Keratinocyte (primary cell): ENCODE results near the gene ST8SIA6. TPM values are rescaled to one million over a fixed set of nuclear protein-coding genes. Genes with fewer than 3 reads are reported as not detected.

ENCODE experiments used
- DNase-seq: peaks from one replicate; pipeline ENCODE4 v3.0.0-alpha.2; 2011; ENCODE audit warnings: low read depth, missing footprints, low spot score
- FAIRE-seq: peaks from 2 replicates; lab custom pipeline; 2011; peaks lifted over from hg19 to GRCh38; lab: Jason Lieb, UNC
- H2AFZ ChIP-seq: 2 replicates; pipeline ENCODE4 v1.6.0; 2012; ENCODE audit warnings: low read length, control low read depth, inconsistent platforms; ENCODE audit not compliant: control insufficient read depth
- H3K27ac ChIP-seq: 2 replicates; pipeline ENCODE4 v1.5.1; 2011; ENCODE audit warnings: low read length; ENCODE audit not compliant: control insufficient read depth, insufficient read depth
- H3K27me3 ChIP-seq: 3 replicates; pipeline ENCODE4 v1.6.0; 2011; ENCODE audit warnings: low read length; ENCODE audit not compliant: control insufficient read depth, insufficient read depth; ENCODE audit errors: extremely low read depth
- H3K36me3 ChIP-seq, 2 experiments: 2 replicates in 1 of 2; 3 replicates in 1 of 2; pipeline ENCODE4 v1.5.1; 2011; ENCODE audit warnings: low read length in 2 of 2, mild to moderate bottlenecking in 1 of 2; ENCODE audit not compliant: control insufficient read depth in 2 of 2, insufficient read depth in 2 of 2; ENCODE audit errors: extremely low read depth in 1 of 2
- H3K4me1 ChIP-seq: 3 replicates; pipeline ENCODE4 v1.5.1; 2011; ENCODE audit warnings: low read length; ENCODE audit not compliant: control insufficient read depth, insufficient read depth; ENCODE audit errors: extremely low read depth
- H3K4me2 ChIP-seq: 3 replicates; pipeline ENCODE4 v1.6.0; 2011; ENCODE audit warnings: low read depth, low read length; ENCODE audit not compliant: control insufficient read depth, insufficient read depth; ENCODE audit errors: extremely low read depth
- H3K4me3 ChIP-seq, 3 experiments: fragments of 200-600 bp in 1 of 3; sonication (generic) in 1 of 3; 2 replicates in 2 of 3; 3 replicates in 1 of 3; pipeline ENCODE4 v1.5.1; 2011 to 2016; ENCODE audit warnings: low read length in 3 of 3, mild to moderate bottlenecking in 3 of 3, control low read depth in 2 of 3, inconsistent platforms in 1 of 3, low read depth in 1 of 3, mixed read lengths in 1 of 3, mixed run types in 1 of 3, moderate library complexity in 1 of 3; ENCODE audit not compliant: control insufficient read depth in 2 of 3, insufficient read depth in 2 of 3; ENCODE audit errors: extremely low read depth in 1 of 3
- H3K79me2 ChIP-seq: 2 replicates; pipeline ENCODE4 v1.6.0; 2012; ENCODE audit warnings: low read length; ENCODE audit not compliant: control insufficient read depth, insufficient read depth
- H3K9ac ChIP-seq: 3 replicates; pipeline ENCODE4 v1.6.0; 2011; ENCODE audit warnings: low read length; ENCODE audit not compliant: control insufficient read depth, insufficient read depth; ENCODE audit errors: extremely low read depth
- H3K9me1 ChIP-seq: 3 replicates; pipeline ENCODE4 v1.6.0; 2011; ENCODE audit warnings: low read length; ENCODE audit not compliant: control insufficient read depth, insufficient read depth; ENCODE audit errors: extremely low read depth
- H3K9me3 ChIP-seq: 2 replicates; pipeline ENCODE4 v1.5.1; 2012; ENCODE audit warnings: low read depth, low read length; ENCODE audit not compliant: control insufficient read depth
- H4K20me1 ChIP-seq: 3 replicates; pipeline ENCODE4 v1.6.0; 2011; ENCODE audit warnings: low read length; ENCODE audit not compliant: control insufficient read depth, insufficient read depth; ENCODE audit errors: extremely low read depth
- EZH2 ChIP-seq: IDR thresholded peaks from one replicate; pipeline ENCODE4 v1.6.1; 2012; ENCODE audit warnings: inconsistent platforms, mild to moderate bottlenecking, low read length, moderate library complexity
- dilution Hi-C: fragments of 300-500 bp; cut with MboI; formaldehyde crosslinking; loops from one replicate; pipeline ENCODE4 v1.7.0; 2020; ENCODE audit warnings: low sequenced_read_pairs; ENCODE audit not compliant: extremely low pct_ligation_motif_present
- polyA plus RNA-seq, 5 experiments: library from polyadenylated mRNA; depleted of rRNA in 3 of 5; stranded (reverse) in 3 of 5; stranded (forward) in 1 of 5; unstranded in 1 of 5; fragments of >200 nt; gene quantifications; 1 replicate in 1 of 5; 2 replicates in 3 of 5; 3 replicates in 1 of 5; pipeline versions ENCODE4 v1.2.1 to v1.2.3, GENCODE V29; 2011 to 2012; ENCODE audit warnings: missing spikeins in 2 of 5, low read depth in 1 of 5, low replicate concordance in 1 of 5
- TF ChIP-seq, protein P1 (sequence below), 3 experiments: IDR thresholded peaks in 1 of 3; conservative IDR thresholded peaks in 1 of 3; optimal IDR thresholded peaks in 1 of 3; 2 replicates in 2 of 3; 3 replicates in 1 of 3; pipeline versions ENCODE3 to v1.5.1; 2011; ENCODE audit warnings: low read length in 3 of 3, mild to moderate bottlenecking in 3 of 3, moderate library complexity in 2 of 3, control low read depth in 1 of 3, inconsistent platforms in 1 of 3; ENCODE audit not compliant: insufficient read depth in 2 of 3; ENCODE audit errors: extremely low read depth in 1 of 3

ST8SIA6 gene
- polyA plus RNA-seq, 1 donor (not counting 4 experiments of a cell fraction or from before 2014, with no cell fraction given), result not detected

DNA sequence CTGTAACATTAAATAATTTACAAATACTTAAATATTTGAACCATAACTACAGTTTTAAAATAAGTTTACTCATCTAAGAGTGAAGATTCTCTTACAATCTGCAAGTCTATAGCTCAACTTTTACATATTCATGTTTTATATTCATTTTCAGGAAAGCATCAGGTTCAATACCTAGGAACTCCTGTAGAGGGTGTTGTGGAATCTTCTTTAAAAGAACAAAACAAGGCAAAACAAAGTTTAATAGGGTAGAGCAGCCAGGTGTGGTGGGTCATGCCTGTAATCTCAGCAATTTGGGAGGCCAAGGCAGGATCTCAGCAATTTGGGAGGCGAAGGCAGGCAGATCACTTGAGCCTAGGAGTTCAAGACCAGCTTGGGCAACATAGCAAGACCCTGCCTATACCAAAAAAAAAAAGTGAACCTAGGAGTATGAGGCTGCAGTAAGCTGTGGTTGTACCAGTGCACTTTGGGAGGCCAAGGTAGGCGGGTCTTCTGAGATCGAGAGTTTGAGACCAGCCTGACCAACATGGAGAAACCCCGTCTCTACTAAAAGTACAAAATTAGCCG is 45.1 kb downstream of the ST8SIA6 start:
- no peak overlapping the region for H3K9ac ChIP-seq
- H3K4me2 ChIP-seq, result no peak overlapping the region
- no peaks in the 10 kb centered on the region for H3K9me3 ChIP-seq
- no peak overlapping the region for H2AFZ ChIP-seq
- TF ChIP-seq EZH2, result no peak
- TF ChIP-seq, protein P1, sequence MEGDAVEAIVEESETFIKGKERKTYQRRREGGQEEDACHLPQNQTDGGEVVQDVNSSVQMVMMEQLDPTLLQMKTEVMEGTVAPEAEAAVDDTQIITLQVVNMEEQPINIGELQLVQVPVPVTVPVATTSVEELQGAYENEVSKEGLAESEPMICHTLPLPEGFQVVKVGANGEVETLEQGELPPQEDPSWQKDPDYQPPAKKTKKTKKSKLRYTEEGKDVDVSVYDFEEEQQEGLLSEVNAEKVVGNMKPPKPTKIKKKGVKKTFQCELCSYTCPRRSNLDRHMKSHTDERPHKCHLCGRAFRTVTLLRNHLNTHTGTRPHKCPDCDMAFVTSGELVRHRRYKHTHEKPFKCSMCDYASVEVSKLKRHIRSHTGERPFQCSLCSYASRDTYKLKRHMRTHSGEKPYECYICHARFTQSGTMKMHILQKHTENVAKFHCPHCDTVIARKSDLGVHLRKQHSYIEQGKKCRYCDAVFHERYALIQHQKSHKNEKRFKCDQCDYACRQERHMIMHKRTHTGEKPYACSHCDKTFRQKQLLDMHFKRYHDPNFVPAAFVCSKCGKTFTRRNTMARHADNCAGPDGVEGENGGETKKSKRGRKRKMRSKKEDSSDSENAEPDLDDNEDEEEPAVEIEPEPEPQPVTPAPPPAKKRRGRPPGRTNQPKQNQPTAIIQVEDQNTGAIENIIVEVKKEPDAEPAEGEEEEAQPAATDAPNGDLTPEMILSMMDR (optimal IDR thresholded peaks at IDR 0.05 in 1 of 3, IDR thresholded peaks at IDR 0.05 in 1 of 3, conservative IDR thresholded peaks at IDR 0.05 in 1 of 3; ENCODE audit: extremely low read depth in 1 of 3, insufficient read depth in 2 of 3, low read length in 3 of 3), result peak in 2 of 3 experiments; percentile 30 to 44
- H3K9me1 ChIP-seq, result no peaks in the 10 kb centered on the region
- H3K36me3 ChIP-seq, result no peaks in the 10 kb centered on the region
- DNase-seq, result no peak
- H3K27me3 ChIP-seq, result no peaks in the 10 kb centered on the region
- dilution Hi-C loops, result no loop called here
- H3K4me1 ChIP-seq, result no peaks in the 10 kb centered on the region
- no peaks in the 10 kb centered on the region for H4K20me1 ChIP-seq
- no peaks in the 10 kb centered on the region for H3K79me2 ChIP-seq
- no peak for FAIRE-seq
- H3K27ac ChIP-seq, result no peak overlapping the region
- H3K4me3 ChIP-seq, result no peak overlapping the region

DNA sequence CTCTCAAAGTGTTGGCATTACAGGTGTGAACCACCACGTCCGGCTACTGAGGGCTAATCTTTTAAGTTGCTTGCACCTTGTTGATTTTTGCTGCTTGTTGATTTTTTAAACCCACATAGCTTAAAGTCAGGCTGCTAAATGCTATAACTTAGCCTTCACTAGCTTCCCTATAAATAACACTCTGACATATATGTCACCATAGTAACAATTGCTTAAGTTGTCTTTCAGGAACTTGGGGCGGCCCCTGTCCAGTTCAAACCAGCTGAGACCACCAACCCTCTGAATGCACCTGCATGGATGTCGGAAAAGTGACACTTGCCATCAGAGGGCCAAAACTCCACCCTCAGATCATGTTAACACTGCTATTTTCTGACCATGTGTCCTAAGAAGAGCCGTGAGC is 47.3 kb downstream of the ST8SIA6 start:
- dilution Hi-C loops, result no loop called here
- Histone ChIP-seq H3K27me3 (no peaks in the 10 kb centered on the region), H3K27ac (no peak overlapping the region), H3K4me3 (no peak overlapping the region), H3K9ac (no peak overlapping the region), H3K36me3 (no peaks in the 10 kb centered on the region), H3K4me1 (no peaks in the 10 kb centered on the region), H3K9me3 (no peaks in the 10 kb centered on the region), H3K4me2 (no peak overlapping the region), H4K20me1 (no peaks in the 10 kb centered on the region), H3K9me1 (no peaks in the 10 kb centered on the region), H2AFZ (no peak overlapping the region), H3K79me2 (no peaks in the 10 kb centered on the region)
- TF ChIP-seq, protein P1 (optimal IDR thresholded peaks at IDR 0.05 in 1 of 3, IDR thresholded peaks at IDR 0.05 in 1 of 3, conservative IDR thresholded peaks at IDR 0.05 in 1 of 3; ENCODE audit: extremely low read depth in 1 of 3, insufficient read depth in 2 of 3, low read length in 3 of 3), result no peak
- no peak for TF ChIP-seq EZH2
- DNase-seq (no peak), FAIRE-seq (no peak)
